Osteoblast (primary cell): Measurements from ENCODE around the gene MYH14. TPM values are rescaled to one million over a fixed set of nuclear protein-coding genes. Genes with fewer than 3 reads are reported as not detected.

Experiments
- DNase-seq: peaks from one replicate; pipeline ENCODE4 v3.0.0; 2011; ENCODE audit warnings: low spot score, mixed read lengths; ENCODE audit not compliant: insufficient read length; ENCODE audit errors: missing footprints
- H2AFZ ChIP-seq: 2 replicates; pipeline ENCODE4 v1.6.0; 2011; ENCODE audit warnings: mild to moderate bottlenecking, low read length
- H3K27ac ChIP-seq: 2 replicates; pipeline ENCODE4 v1.5.1; 2011; ENCODE audit warnings: mild to moderate bottlenecking, low read depth, low read length, moderate library complexity
- H3K27me3 ChIP-seq: 2 replicates; pipeline ENCODE4 v1.6.0; 2012; ENCODE audit warnings: mild to moderate bottlenecking, control low read depth, inconsistent platforms, low read length, moderate library complexity; ENCODE audit not compliant: insufficient read depth
- H3K36me3 ChIP-seq: 2 replicates; pipeline ENCODE4 v1.5.1; 2011; ENCODE audit warnings: mild to moderate bottlenecking, low read length, control low read depth, moderate library complexity; ENCODE audit not compliant: insufficient read depth
- H3K4me1 ChIP-seq: 2 replicates; pipeline ENCODE4 v1.5.1; 2011; ENCODE audit warnings: mild to moderate bottlenecking, low read length, control low read depth, moderate library complexity; ENCODE audit not compliant: insufficient read depth
- H3K4me2 ChIP-seq: 2 replicates; pipeline ENCODE4 v1.6.0; 2011; ENCODE audit warnings: mild to moderate bottlenecking, low read length; ENCODE audit not compliant: insufficient read depth
- H3K4me3 ChIP-seq: fragments of 200-600 bp; sonication (generic); 3 replicates; pipeline ENCODE4 v1.5.1; 2012; ENCODE audit warnings: mild to moderate bottlenecking, low read length, inconsistent platforms; ENCODE audit not compliant: insufficient read depth
- H3K79me2 ChIP-seq: 2 replicates; pipeline ENCODE4 v1.6.0; 2012; ENCODE audit warnings: mild to moderate bottlenecking, low read length, control low read depth, inconsistent platforms; ENCODE audit not compliant: insufficient read depth
- H3K9me3 ChIP-seq: 2 replicates; pipeline ENCODE4 v1.5.1; 2011; ENCODE audit warnings: low read depth, low read length, control low read depth
- H4K20me1 ChIP-seq: 2 replicates; pipeline ENCODE4 v1.6.0; 2012; ENCODE audit warnings: mild to moderate bottlenecking, low read length, control low read depth; ENCODE audit not compliant: insufficient read depth
- CTCF ChIP-seq: IDR thresholded peaks from 2 replicates; pipeline ENCODE4 v1.5.1; 2011; ENCODE audit warnings: mild to moderate bottlenecking, low read depth, low read length, moderate library complexity; ENCODE audit errors: extremely low read depth
- total RNA-seq: library from RNA; depleted of rRNA; stranded (reverse); fragments of >200 nt; gene quantifications from 2 replicates; pipeline ENCODE4 v1.2.3, GENCODE V29; 2012

MYH14 gene
- total RNA-seq, 1 donor = not detected

GRCh38 chr19:50213925-50214324 lies 10.5 kb downstream of the MYH14 start:
- Histone ChIP-seq H3K4me2 (no peak overlapping the region), H3K9me3 (no peaks in the 10 kb centered on the region)

GRCh38 chr19:50214699-50215543 lies 11.5 kb downstream of the MYH14 start:
- no peak overlapping the region for H3K4me2 ChIP-seq
- H2AFZ ChIP-seq = no peak overlapping the region
- no peak for DNase-seq
- H3K27ac ChIP-seq = no peak overlapping the region
- no peaks in the 10 kb centered on the region for H3K4me1 ChIP-seq
- H4K20me1 ChIP-seq = no peaks in the 10 kb centered on the region
- no peaks in the 10 kb centered on the region for H3K36me3 ChIP-seq
- no peaks in the 10 kb centered on the region for H3K27me3 ChIP-seq
- no peaks in the 10 kb centered on the region for H3K79me2 ChIP-seq
- no peak for TF ChIP-seq CTCF
- H3K9me3 ChIP-seq = no peaks in the 10 kb centered on the region
- H3K4me3 ChIP-seq = no peak overlapping the region

More at GRCh38 chr19:50213925-50214324, 10.5 kb downstream of the MYH14 start:
- no peak overlapping the region for H2AFZ ChIP-seq
- no peaks in the 10 kb centered on the region for H3K36me3 ChIP-seq
- no peak overlapping the region for H3K27ac ChIP-seq
- no peaks in the 10 kb centered on the region for H4K20me1 ChIP-seq
- no peaks in the 10 kb centered on the region for H3K27me3 ChIP-seq
- no peaks in the 10 kb centered on the region for H3K79me2 ChIP-seq
- TF ChIP-seq CTCF = no peak
- H3K4me3 ChIP-seq = no peak overlapping the region
- no peak for DNase-seq
- no peaks in the 10 kb centered on the region for H3K4me1 ChIP-seq

- no peak overlapping the region for H2AFZ ChIP-seq
- H3K4me3 ChIP-seq = no peak overlapping the region
- no peak overlapping the region for H3K4me2 ChIP-seq
- H3K9me3 ChIP-seq = no peaks in the 10 kb centered on the region
- H3K27me3 ChIP-seq = no peaks in the 10 kb centered on the region
- no peak for TF ChIP-seq CTCF
- H3K79me2 ChIP-seq = no peaks in the 10 kb centered on the region
- no peak overlapping the region for H3K27ac ChIP-seq
- no peaks in the 10 kb centered on the region for H4K20me1 ChIP-seq
- H3K4me1 ChIP-seq = no peaks in the 10 kb centered on the region
- H3K36me3 ChIP-seq = no peaks in the 10 kb centered on the region
- peak; percentile 54 for DNase-seq
Measured at GRCh38 chr19:50215820-50216219, 12.4 kb downstream of the MYH14 start.

GRCh38 chr19:50221087-50221486 lies 17.7 kb downstream of the MYH14 start:
- Histone ChIP-seq H3K9me3 (no peaks in the 10 kb centered on the region), H3K36me3 (no peaks in the 10 kb centered on the region), H3K27me3 (no peaks in the 10 kb centered on the region), H3K79me2 (no peaks in the 10 kb centered on the region), H2AFZ (no peak overlapping the region), H3K4me2 (no peak overlapping the region), H3K4me3 (no peak overlapping the region), H3K27ac (no peak overlapping the region), H3K4me1 (no peaks in the 10 kb centered on the region), H4K20me1 (no peaks in the 10 kb centered on the region)
- no peak for DNase-seq
- TF ChIP-seq CTCF = no peak
